K562 (cell line): ENCODE data around the gene NUP153. TPM values are rescaled to one million over a fixed set of nuclear protein-coding genes. Genes with fewer than 3 reads are reported as not detected.
A peak's percentile ranks its signal among the peaks of the same experiment; 100 is the strongest.

Experiments
- ETV1 ChIP-seq: fragments of 450-650 bp; conservative IDR thresholded peaks from 2 replicates; pipeline ENCODE4 v1.6.1; 2016; ENCODE audit warnings: missing genetic modification characterization, control low read depth, low read depth, missing compliant biosample characterization
- HEY1 ChIP-seq: fragments of 250-450 bp; sonication (Bioruptor Pico); IDR thresholded peaks from 2 replicates; pipeline ENCODE4 v1.5.0; 2020; ENCODE audit warnings: mild to moderate bottlenecking, moderate library complexity, borderline replicate concordance
- MTA1 ChIP-seq: fragments of 450-650 bp; IDR thresholded peaks from 2 replicates; pipeline ENCODE4 v1.6.1; 2017; ENCODE audit warnings: borderline replicate concordance
- PTBP1 ChIP-seq: fragments of 200-400 bp; formaldehyde crosslinking; IDR thresholded peaks from 2 replicates; pipeline ENCODE4 v1.6.1; 2017; ENCODE audit warnings: low read depth, low read length
- REST ChIP-seq, 2 experiments: fragments of 450-650 bp; formaldehyde crosslinking in 1 of 2; IDR thresholded peaks; 2 replicates each; pipeline versions ENCODE4 v1.4.0 to v1.6.1; 2014 to 2020; ENCODE audit warnings: mild to moderate bottlenecking in 2 of 2, borderline replicate concordance in 1 of 2, low read depth in 1 of 2
- SAFB ChIP-seq: fragments of 200-400 bp; formaldehyde crosslinking; IDR thresholded peaks from 2 replicates; pipeline ENCODE4 v1.6.1; 2017; ENCODE audit warnings: low read depth, low read length, borderline replicate concordance
- SPI1 ChIP-seq: IDR thresholded peaks from 2 replicates; pipeline ENCODE4 v1.6.1; 2011; ENCODE audit warnings: low read depth, low read length, control low read depth, borderline replicate concordance
- STAG1 ChIP-seq: sonication (generic); formaldehyde crosslinking; IDR thresholded peaks from 2 replicates; pipeline ENCODE4 v1.5.0; 2020; ENCODE audit warnings: missing genetic modification reagents, borderline replicate concordance
- XRCC3 ChIP-seq: fragments of 450-650 bp; IDR thresholded peaks from 2 replicates; pipeline ENCODE4 v1.6.1; 2017; ENCODE audit warnings: mild to moderate bottlenecking, moderate library complexity
- XRCC4 ChIP-seq: IDR thresholded peaks from one replicate; pipeline ENCODE4 v1.6.1; 2011; ENCODE audit not compliant: insufficient read depth, insufficient read length; ENCODE audit errors: extremely low read depth
- ZKSCAN1 ChIP-seq: fragments of 150-350 bp; IDR thresholded peaks from 2 replicates; pipeline ENCODE4 v1.6.1; 2016; ENCODE audit warnings: low read depth, low read length
- ZNF282 ChIP-seq: sonication (generic); formaldehyde crosslinking; IDR thresholded peaks from 2 replicates; pipeline ENCODE4 v1.8.1; 2023; ENCODE audit warnings: missing genetic modification reagents
- polyA plus RNA-seq, 8 experiments: library from polyadenylated mRNA; depleted of rRNA in 4 of 8; stranded (reverse) in 5 of 8; unstranded in 3 of 8; fragments of >200 nt; fragmentation: Nextera tagmentation in 2 of 8; fragmentation: Illumina TruSeq in 1 of 8; extraction: Ambion mirVana in 2 of 8; extraction: Trizol in 1 of 8; gene quantifications; 2 replicates each; pipeline versions ENCODE4 v1.2.1 to v1.2.3, GENCODE V29; 2011 to 2014; ENCODE audit warnings: inconsistent platforms in 1 of 8, missing spikeins in 1 of 8
- total RNA-seq, 7 experiments: library from RNA; depleted of rRNA in 6 of 7; stranded (reverse); fragments of >200 nt in 6 of 7; fragmentation: Illumina TruSeq in 2 of 7; extraction: Trizol in 2 of 7; gene quantifications; 2 replicates each; pipeline versions ENCODE4 v1.2.1 to v1.2.3, GENCODE V29; 2011 to 2021; ENCODE audit warnings: low replicate concordance in 1 of 7
- TF ChIP-seq, protein P1 (sequence below): sonication (generic); formaldehyde crosslinking; IDR thresholded peaks from 2 replicates; pipeline ENCODE4 v1.8.0; 2023; ENCODE audit warnings: missing genetic modification reagents, mild to moderate bottlenecking, borderline replicate concordance

Gene NUP153
- total and polyA plus RNA-seq, 9 of the 15 experiments (the other 6 are each of a cell fraction or from before 2014, with no cell fraction given) = 21.9 to 110 (median 84.8) TPM

DNA sequence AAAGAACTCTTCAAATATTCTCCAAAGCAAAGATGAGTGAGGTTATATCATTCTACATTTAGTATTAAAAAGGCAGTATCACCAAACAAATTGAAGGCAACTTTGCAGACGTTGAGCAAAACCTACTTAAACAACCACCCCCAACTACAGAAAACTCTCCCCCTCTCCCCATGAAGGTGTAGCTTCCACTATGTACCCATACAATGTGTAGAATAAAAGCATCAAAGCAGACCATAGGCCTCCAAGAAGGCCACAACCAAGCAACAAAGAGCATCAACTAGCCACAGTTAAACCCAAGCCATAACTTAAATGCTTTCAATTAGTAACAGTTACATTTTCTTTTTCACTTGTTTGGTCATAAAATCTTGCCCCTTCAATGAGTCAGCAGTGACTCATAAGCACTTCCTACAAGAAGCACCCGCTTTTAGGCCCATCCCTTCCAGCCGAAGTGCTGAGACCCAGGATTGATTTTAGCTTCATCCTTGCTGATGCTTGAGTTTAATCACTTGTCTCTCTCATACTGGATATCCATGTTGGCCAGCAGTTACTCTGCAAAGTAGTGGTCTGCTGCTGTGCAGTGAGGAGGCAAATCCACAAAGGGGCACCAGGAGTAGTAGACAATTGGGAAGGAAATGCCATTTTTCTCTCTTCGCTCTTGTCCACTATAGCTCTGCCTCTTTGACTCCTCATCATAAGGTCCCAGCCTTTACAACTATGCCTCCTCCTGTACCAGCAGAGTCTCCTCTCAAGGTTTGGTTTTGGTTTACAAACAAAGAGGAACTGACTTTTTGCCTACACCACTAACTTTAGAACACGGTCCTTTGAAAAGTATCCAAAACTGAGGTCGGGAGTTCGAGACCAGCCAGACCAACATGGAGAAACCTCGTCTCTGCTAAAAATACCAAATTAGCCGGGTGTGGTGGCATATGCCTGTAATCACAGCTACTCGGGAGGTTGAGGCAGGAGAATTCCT, 8.4 kb upstream of the NUP153 start (continued):
- TF ChIP-seq REST (IDR thresholded peaks at IDR 0.05; ENCODE audit: borderline replicate concordance) (no peak; the same call in 1 of the 2 replicates), REST (CRISPR knock-in tag; IDR thresholded peaks at IDR 0.05; ENCODE audit: low read depth) (no peak), MTA1 (no peak; the same call in 1 of the 2 replicates), PTBP1 (no peak), XRCC4 (no peak), HEY1 (CRISPR knock-in tag) (no peak), SPI1 (peak; percentile 72), SAFB (no peak), ZKSCAN1 (no peak), XRCC3 (no peak), ZNF282 (no peak), STAG1 (CRISPR knock-in tag) (no peak), ETV1 (0 out of 2 replicates have a peak, but pooled peaks have one; percentile 14)
- TF ChIP-seq, protein P1, sequence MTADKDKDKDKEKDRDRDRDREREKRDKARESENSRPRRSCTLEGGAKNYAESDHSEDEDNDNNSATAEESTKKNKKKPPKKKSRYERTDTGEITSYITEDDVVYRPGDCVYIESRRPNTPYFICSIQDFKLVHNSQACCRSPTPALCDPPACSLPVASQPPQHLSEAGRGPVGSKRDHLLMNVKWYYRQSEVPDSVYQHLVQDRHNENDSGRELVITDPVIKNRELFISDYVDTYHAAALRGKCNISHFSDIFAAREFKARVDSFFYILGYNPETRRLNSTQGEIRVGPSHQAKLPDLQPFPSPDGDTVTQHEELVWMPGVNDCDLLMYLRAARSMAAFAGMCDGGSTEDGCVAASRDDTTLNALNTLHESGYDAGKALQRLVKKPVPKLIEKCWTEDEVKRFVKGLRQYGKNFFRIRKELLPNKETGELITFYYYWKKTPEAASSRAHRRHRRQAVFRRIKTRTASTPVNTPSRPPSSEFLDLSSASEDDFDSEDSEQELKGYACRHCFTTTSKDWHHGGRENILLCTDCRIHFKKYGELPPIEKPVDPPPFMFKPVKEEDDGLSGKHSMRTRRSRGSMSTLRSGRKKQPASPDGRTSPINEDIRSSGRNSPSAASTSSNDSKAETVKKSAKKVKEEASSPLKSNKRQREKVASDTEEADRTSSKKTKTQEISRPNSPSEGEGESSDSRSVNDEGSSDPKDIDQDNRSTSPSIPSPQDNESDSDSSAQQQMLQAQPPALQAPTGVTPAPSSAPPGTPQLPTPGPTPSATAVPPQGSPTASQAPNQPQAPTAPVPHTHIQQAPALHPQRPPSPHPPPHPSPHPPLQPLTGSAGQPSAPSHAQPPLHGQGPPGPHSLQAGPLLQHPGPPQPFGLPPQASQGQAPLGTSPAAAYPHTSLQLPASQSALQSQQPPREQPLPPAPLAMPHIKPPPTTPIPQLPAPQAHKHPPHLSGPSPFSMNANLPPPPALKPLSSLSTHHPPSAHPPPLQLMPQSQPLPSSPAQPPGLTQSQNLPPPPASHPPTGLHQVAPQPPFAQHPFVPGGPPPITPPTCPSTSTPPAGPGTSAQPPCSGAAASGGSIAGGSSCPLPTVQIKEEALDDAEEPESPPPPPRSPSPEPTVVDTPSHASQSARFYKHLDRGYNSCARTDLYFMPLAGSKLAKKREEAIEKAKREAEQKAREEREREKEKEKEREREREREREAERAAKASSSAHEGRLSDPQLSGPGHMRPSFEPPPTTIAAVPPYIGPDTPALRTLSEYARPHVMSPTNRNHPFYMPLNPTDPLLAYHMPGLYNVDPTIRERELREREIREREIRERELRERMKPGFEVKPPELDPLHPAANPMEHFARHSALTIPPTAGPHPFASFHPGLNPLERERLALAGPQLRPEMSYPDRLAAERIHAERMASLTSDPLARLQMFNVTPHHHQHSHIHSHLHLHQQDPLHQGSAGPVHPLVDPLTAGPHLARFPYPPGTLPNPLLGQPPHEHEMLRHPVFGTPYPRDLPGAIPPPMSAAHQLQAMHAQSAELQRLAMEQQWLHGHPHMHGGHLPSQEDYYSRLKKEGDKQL (CRISPR knock-in tag) = no peak
